ENCODE results near the gene LACTB.

Gene LACTB

DNA sequence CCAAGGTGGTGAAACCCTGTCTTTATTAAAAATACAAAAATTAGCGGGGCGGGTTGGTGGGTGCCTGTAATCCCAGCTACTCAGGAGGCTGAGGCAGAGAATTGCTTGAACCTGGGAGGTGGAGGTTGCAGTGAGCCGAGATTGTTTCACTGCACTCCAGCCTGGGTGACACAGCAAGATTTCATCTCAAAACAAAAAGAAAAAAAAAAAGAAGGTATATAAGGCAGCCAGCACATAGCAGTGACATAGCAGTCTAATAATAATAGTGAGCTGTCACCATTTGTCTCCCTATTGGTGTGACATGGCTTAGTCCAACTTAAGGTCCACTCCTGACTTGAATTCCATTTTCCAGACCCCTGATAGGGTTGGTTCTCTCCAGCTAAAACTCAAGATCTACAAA, 8.8 kb upstream of the LACTB start:
- DNase-seq (ENCODE audit: low read depth in 1 of 2, low spot score in 1 of 2), result no peak
- TF ChIP-seq JUND (IDR thresholded peaks at IDR 0.05; ENCODE audit: low read depth), result no peak
- in situ Hi-C loops (cut with HindIII; ENCODE audit: low pct_unique_long_range_greater_than_20kb, low sequenced_read_pairs), result no loop called here

DNA sequence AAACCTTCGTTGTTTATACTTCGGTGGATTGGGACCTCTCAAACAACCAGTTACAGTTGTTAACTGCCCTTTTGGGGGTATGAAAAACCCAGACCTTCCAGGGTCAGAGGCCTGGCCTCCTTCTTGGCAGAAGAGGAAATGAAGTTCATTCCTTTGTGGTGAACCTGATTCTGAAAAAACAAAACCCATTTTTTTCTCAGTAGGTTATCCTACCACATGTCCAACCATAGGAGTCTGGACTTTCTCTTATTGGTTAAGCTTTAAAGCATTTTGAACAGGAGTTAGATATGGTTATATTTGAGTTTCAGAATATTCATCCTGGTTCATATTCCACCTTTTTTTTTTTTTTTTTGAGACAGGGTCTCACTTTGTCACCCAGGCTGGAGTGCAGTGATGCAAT, 7.2 kb upstream of the LACTB start:
- DNase-seq (ENCODE audit: low read depth in 1 of 2, low spot score in 1 of 2), result no peak
- TF ChIP-seq JUND (IDR thresholded peaks at IDR 0.05; ENCODE audit: low read depth), result no peak
- in situ Hi-C loops (cut with HindIII; ENCODE audit: low pct_unique_long_range_greater_than_20kb, low sequenced_read_pairs), result no loop called here

DNA sequence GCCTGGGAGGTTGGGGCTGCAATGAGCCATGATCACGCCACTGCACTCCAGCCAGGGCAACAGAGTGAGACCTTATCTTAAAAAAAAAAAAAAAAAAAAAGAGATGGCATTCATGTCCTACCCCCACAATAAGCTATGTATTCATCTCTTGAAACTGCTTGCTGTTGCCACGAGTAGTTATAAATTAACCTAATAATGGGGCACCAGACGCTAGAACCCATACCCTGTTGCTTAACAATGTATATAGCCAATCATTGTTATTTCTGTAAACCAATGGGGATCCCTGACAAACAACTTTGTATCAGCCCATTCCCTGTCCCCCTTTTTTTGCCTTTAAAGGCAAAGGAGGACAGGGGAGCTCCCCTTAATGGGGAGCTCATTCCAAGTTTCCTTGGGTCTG, 2.8 kb upstream of the LACTB start:
- no peak for DNase-seq (ENCODE audit: low read depth in 1 of 2, low spot score in 1 of 2)
- no peak for TF ChIP-seq JUND (IDR thresholded peaks at IDR 0.05; ENCODE audit: low read depth)
- in situ Hi-C loops (cut with HindIII; ENCODE audit: low pct_unique_long_range_greater_than_20kb, low sequenced_read_pairs), result no loop called here

DNA sequence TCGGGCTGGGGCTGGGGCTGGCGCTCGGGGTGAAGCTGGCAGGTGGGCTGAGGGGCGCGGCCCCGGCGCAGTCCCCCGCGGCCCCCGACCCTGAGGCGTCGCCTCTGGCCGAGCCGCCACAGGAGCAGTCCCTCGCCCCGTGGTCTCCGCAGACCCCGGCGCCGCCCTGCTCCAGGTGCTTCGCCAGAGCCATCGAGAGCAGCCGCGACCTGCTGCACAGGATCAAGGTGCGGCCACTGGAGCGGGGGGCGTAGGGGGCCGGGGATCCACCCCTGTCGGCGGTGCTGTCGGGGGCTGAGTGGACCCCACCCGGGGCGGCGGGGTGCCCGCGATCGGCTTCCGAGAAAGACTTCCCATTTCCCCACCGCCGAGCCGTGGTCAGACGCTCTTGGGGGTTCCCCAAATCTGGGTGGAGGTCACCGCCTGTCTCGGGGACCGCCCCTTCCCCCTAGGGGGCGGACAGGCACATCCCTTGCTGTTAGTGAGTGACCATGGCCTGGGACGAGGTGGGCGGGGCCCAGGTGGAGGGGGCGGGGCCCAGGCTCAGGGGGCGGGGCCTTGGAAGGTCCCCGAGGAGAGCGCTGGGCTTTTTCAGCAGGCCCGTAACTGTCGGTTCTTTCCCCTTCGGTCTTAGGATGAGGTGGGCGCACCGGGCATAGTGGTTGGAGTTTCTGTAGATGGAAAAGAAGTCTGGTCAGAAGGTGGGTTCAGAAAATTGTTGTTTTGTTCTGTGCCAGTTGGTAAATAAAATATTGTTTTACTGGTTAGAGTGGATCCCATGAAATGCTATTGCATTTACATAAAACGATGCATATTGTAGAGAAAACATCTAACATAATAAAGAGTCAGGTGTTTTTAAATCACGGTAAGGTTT, 578 bp downstream of the LACTB start:
- in situ Hi-C loops (cut with HindIII; ENCODE audit: low pct_unique_long_range_greater_than_20kb, low sequenced_read_pairs), result no loop called here
- peak; percentile 85 to 88 for DNase-seq (ENCODE audit: low read depth in 1 of 2, low spot score in 1 of 2)
- no peak for TF ChIP-seq JUND (IDR thresholded peaks at IDR 0.05; ENCODE audit: low read depth)

DNA sequence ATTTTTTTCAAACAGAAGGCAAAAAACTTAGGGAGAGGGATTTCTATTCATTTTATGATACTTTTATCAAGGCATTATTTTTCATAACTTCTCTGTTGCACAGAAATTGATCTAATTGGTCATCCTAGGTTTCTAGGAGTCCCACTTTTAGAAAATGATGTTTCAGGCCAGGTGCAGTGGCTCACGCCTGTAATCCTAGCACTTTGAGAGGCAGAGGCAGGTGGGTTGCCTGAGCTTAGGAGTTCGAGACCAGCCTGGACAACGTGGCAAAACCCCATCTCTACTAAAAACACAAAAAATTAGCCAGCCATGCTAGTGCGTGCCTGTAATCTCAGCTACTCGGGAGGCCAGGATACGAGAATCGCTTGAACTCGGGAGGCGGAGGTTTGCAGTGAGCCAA, 2.8 kb downstream of the LACTB start:
- in situ Hi-C loops (cut with HindIII; ENCODE audit: low pct_unique_long_range_greater_than_20kb, low sequenced_read_pairs), result no loop called here
- TF ChIP-seq JUND (IDR thresholded peaks at IDR 0.05; ENCODE audit: low read depth), result no peak
- DNase-seq (ENCODE audit: low read depth in 1 of 2, low spot score in 1 of 2), result no peak

DNA sequence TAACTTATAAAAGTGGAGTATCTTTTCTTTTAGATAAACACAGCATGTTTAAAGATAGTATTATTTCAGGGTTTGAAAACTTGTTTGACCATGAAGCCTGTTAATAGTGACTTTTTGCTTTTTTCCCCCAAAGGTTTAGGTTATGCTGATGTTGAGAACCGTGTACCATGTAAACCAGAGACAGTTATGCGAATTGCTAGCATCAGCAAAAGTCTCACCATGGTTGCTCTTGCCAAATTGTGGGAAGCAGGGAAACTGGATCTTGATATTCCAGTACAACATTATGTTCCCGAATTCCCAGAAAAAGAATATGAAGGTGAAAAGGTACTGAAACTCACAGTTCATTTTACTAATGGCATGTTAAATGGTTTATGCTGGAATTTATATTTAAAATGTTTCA, 5.1 kb downstream of the LACTB start:
- DNase-seq (ENCODE audit: low read depth in 1 of 2, low spot score in 1 of 2), result no peak
- in situ Hi-C loops (cut with HindIII; ENCODE audit: low pct_unique_long_range_greater_than_20kb, low sequenced_read_pairs), result no loop called here
- no peak for TF ChIP-seq JUND (IDR thresholded peaks at IDR 0.05; ENCODE audit: low read depth)

DNA sequence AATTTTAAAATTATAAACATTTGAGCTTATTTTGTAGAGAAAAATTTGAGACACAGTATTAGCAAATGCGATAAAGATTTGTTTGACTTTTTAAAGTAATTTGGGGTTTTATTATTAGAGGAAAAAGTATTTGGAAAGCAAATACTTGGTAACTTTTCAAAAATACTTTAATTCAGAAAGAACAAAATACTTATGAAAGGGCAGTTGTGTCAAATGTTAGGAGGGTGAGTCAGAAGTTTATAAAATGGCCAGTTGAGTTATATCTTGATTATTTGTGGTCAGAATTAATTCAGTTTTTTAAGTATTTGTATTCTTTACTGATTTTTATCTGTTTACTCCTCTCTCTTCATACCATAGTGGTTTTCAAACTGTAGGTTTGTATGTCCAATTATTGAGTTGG, 12.1 kb downstream of the LACTB start:
- DNase-seq (ENCODE audit: low read depth in 1 of 2, low spot score in 1 of 2), result no peak
- in situ Hi-C loops (cut with HindIII; ENCODE audit: low pct_unique_long_range_greater_than_20kb, low sequenced_read_pairs), result no loop called here
- no peak for TF ChIP-seq JUND (IDR thresholded peaks at IDR 0.05; ENCODE audit: low read depth)

DNA sequence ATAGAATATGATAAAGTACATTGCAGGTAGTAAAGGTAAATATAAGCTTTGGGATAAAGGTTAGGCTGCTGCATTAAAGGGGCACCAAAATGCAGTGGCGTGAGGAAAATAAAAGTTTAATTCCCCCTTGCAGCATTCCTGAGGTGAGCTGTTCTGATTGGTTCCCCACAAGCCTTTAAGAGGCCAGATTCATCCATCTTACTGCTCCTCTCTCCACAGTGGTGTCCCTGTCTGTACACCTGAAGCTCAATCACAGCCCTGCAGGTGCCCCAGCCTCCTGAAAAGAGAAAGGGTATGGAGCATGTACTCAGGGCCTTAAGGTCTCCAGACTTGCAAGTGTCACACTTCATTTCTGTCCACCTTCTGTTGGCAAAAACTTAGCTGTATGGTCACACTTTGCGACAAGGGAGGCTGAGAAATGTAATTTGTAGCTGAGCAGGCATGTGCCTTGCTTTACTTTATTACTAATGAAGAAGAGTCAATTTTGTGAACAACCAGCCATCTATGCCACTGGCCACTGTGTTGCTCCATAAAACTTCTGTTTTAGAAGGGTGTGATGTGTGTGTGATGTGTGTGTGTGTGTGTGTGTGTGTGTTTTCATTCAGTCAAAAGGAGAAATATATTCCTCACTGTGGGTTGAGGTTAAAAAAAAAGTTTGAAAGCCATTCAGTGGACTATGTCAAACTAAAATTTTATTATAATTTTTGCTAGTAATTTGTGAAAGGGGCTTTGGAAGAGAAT, 12.8 kb downstream of the LACTB start:
- DNase-seq (ENCODE audit: low read depth in 1 of 2, low spot score in 1 of 2), result peak in 1 of 2 experiments; percentile 24
- TF ChIP-seq JUND (IDR thresholded peaks at IDR 0.05; ENCODE audit: low read depth), result no peak
- in situ Hi-C loops (cut with HindIII; ENCODE audit: low pct_unique_long_range_greater_than_20kb, low sequenced_read_pairs), result no loop called here

DNA sequence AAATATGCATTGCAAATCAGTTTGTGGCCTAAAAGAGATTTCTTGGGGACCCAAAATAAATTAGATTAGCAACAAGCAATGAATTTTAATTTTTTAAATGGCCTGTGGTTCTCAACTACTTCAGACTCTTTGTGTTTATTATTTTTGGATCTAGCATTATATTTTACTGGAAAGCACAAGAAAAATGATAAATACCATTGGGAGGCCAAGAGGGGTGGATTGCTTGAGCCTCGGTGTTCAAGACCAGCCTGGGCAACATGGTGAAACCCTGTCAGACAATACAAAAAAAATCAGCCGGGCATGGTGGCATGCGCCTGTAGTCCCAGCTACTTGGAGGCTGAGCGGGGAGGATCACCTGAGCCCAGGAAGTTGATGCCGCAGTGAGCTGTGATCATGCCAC, 13.6 kb downstream of the LACTB start:
- DNase-seq (ENCODE audit: low read depth in 1 of 2, low spot score in 1 of 2), result no peak
- in situ Hi-C loops (cut with HindIII; ENCODE audit: low pct_unique_long_range_greater_than_20kb, low sequenced_read_pairs), result no loop called here
- no peak for TF ChIP-seq JUND (IDR thresholded peaks at IDR 0.05; ENCODE audit: low read depth)

DNA sequence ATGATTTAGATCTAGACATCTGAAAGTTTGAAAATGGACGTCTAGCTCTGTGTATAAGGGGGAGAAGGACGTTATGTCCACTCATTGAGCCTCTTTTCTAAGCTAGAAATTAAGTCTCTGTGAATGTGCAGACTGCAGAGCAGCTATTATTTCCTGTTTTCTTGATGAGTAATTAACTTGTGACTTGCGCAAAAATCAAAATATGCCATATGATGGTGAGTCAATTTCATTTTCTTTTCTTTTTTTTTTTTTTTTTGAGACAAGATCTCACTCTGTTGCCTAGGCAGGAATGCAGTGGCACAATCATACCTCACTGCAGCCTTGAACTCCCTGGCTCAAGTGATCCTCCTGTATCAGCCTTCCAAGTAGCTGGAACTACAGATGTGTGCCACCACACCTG, 14.1 kb downstream of the LACTB start:
- no peak for TF ChIP-seq JUND (IDR thresholded peaks at IDR 0.05; ENCODE audit: low read depth)
- no peak for DNase-seq (ENCODE audit: low read depth in 1 of 2, low spot score in 1 of 2)

DNA sequence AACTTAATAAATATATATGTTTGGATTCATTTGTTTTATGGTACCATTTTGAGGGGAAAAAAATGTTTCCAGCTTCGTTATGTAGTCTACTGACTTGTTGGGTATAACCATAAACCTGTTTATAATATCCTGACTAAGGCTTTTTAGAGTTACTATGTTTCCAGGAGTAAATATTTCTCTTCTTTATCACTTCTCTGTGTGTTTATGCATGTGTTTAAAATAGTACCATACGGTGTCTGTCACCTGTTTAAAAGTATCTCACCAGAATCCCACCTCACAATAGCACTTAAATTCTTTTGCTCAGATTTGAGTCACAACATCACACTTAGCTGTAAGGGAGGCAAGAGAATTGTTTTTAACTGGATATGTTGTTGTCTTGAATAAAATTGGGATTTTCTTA, 15.1 kb downstream of the LACTB start:
- no peak for DNase-seq (ENCODE audit: low read depth in 1 of 2, low spot score in 1 of 2)
- in situ Hi-C loops (cut with HindIII; ENCODE audit: low pct_unique_long_range_greater_than_20kb, low sequenced_read_pairs), result no loop called here
- TF ChIP-seq JUND (IDR thresholded peaks at IDR 0.05; ENCODE audit: low read depth), result no peak

More for the DNA sequence above, 14.1 kb downstream of the LACTB start:
- in situ Hi-C loops (cut with HindIII; ENCODE audit: low pct_unique_long_range_greater_than_20kb, low sequenced_read_pairs), result no loop called here

DNA sequence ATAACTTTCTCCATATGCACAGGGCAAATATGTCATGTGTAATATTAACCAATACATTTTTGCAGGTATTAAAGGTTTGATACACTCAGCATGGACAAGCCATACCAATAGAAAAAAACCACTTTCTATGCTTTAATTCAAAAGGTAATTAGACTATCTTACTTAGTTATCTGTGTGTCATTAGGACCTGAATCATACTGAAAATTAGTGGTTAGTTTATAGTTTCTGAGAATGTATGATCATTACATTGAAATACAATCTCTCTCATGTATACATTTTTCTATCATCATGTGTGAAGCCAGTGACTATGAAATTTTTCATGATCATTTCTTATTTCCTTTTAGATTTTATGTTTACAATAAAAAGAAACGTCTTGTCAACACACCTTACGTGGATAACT, 19.3 kb downstream of the LACTB start:
- no peak for TF ChIP-seq JUND (IDR thresholded peaks at IDR 0.05; ENCODE audit: low read depth)
- in situ Hi-C loops (cut with HindIII; ENCODE audit: low pct_unique_long_range_greater_than_20kb, low sequenced_read_pairs), result no loop called here
- DNase-seq (ENCODE audit: low read depth in 1 of 2, low spot score in 1 of 2), result no peak

DNA sequence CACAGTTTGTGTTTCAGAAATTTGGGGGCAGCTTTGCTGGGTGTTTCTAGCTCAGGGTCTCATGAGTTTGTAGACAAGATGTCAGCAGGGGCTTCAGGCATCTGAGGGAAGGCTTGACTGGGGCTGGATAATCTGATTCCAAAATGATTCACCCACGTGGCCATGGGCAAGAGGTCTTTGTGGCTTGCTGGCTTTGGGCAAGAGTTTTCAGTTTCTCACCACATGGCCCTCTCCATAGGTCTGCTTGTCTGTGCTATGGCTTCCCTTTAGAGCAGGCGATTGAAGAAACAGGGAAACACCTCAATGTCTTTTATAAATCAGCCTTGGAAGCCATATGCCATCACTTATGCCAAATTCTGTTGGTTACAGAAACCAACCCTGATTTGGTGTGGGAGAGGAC, 23.8 kb downstream of the LACTB start:
- TF ChIP-seq JUND (IDR thresholded peaks at IDR 0.05; ENCODE audit: low read depth), result no peak
- in situ Hi-C loops (cut with HindIII; ENCODE audit: low pct_unique_long_range_greater_than_20kb, low sequenced_read_pairs), result no loop called here
- no peak for DNase-seq (ENCODE audit: low read depth in 1 of 2, low spot score in 1 of 2)
